ENCODE measurements around the gene STAC2.

- TF ChIP-seq, protein P1, sequence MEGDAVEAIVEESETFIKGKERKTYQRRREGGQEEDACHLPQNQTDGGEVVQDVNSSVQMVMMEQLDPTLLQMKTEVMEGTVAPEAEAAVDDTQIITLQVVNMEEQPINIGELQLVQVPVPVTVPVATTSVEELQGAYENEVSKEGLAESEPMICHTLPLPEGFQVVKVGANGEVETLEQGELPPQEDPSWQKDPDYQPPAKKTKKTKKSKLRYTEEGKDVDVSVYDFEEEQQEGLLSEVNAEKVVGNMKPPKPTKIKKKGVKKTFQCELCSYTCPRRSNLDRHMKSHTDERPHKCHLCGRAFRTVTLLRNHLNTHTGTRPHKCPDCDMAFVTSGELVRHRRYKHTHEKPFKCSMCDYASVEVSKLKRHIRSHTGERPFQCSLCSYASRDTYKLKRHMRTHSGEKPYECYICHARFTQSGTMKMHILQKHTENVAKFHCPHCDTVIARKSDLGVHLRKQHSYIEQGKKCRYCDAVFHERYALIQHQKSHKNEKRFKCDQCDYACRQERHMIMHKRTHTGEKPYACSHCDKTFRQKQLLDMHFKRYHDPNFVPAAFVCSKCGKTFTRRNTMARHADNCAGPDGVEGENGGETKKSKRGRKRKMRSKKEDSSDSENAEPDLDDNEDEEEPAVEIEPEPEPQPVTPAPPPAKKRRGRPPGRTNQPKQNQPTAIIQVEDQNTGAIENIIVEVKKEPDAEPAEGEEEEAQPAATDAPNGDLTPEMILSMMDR (IDR thresholded peaks at IDR 0.05; ENCODE audit: low read length): no peak
- no peak for TF ChIP-seq EZH2 (optimal IDR thresholded peaks at IDR 0.05; ENCODE audit: low read depth, low read length)
These were observed 4.2 kb downstream of the STAC2 start for GRCh38 chr17:39221572-39221971.

Data from MM.1S (cell line).